Activated naive CD4-positive, alpha-beta T cell treated with anti-CD3 and anti-CD28 coated beads, Interleukin-2, amount 10 ng/mL, durations not matched to agents 5 hours and 36 hours (primary cell): ENCODE results near the gene MAP3K1. TPM values are rescaled to one million over a fixed set of nuclear protein-coding genes. Genes with fewer than 3 reads are reported as not detected.

Source experiments
- total RNA-seq, 2 experiments: library from RNA; stranded (reverse); gene quantifications; one replicate each; pipeline ENCODE4 v1.2.3, GENCODE V29; 2021

The MAP3K1 gene
- 10 to 100 TPM; 96.6 to 98.4 TPM for total RNA-seq

DNA sequence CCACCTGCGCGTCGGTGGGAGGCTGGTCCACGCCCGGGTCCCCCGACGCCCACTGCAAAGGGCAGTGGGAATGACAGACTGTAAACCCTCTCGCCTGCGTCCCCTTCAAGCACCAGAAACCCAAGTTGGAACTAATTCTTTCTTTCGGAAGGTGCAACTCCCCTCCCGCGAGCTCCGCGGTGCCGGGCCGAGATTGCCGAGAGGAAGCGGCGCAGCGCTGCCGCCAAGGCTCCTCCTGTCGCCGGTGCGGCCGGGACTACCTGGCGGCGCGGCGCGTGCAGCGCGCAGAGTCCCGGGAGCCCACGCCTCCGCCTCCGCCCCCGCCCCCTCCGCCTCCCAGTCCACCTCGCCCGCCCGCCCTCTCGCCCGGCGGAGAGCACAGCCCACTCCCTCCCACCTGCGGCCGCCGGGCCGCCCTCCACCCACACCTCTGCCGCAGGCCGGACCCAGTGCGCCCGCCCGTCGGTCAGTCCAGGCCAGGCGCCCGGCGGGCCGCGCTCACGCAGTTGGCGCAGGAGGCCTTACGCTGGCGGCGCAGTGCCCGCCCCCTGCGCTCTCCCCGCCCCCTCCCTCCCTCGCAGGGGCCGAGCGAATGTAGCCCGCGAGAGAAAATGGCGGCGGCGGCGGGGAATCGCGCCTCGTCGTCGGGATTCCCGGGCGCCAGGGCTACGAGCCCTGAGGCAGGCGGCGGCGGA, at the start of gene MAP3K1:
Gene MAP3K1 (plus strand): TSS at position 587 of the 695 bp plus-strand sequence. CDS start 25 bp downstream, at position 612.

DNA sequence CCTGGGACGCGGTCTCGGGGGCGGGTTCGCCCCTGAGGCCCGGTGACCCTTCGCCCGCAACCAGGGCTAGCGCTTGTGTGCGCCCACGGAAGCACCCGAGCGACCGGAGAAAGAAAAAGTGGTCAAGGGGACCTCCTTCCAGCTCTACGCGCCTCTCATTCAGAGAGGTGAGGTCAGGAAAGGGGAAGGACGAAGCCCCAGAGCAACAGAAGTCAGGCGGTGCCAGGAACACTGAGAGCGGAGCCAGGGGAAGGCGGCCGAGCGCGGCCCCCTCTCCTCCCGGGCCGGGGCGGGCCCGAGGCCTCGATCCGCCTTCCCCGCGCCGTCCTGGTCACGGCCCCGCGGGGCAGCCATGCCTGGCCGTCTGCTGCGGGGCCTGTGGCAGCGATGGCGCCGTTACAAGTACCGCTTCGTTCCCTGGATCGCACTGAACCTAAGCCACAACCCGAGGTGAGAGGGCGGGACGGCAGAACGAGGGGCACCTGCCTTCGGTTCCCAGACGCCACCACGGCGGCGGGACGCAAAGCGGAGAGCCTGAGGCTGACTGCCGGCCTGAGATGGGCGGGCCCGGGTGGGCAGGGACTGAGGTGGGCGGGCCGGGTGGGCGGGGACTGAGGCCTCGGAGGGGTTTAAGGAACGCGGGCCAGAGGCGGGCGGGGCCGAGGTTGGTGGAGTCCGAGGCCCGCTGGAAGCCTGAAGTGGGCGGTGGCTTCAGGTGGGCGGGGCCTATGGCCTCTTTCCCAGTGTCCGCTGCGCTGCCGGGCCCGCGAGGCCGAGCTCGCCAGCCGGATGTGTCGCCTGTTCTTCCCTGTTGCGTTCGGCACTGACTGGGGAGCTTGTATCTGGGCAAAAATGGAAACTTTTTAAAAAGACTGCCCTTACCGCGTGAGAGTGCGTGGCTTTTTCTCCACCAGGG, 94.2 kb downstream of the MAP3K1 start, which contains the start of gene SETD9:
Gene SETD9 (plus strand): TSS at position 303 of the 916 bp plus-strand sequence. CDS start 50 bp downstream, at position 353.

Other genes starting within 250 kb of the MAP3K1 start
- gene SETD9, start 94.0 kb downstream of the MAP3K1 start, total RNA-seq: 1 to 10 TPM; 4.5 to 4.6 TPM
- 10 to 100 TPM; 19.3 to 21.2 TPM for gene MIER3, start 136.6 kb downstream of the MAP3K1 start, total RNA-seq